HG03159 (cell line): ENCODE data around the gene SCLY.

Experiments
- ATAC-seq: cut with Tn5 transposase; IDR thresholded peaks from one replicate; pipeline ENCODE4 v1.9.1; 2021; ENCODE audit warnings: mild to moderate bottlenecking, moderate library complexity; ENCODE audit not compliant: unreplicated experiment

SCLY gene

DNA sequence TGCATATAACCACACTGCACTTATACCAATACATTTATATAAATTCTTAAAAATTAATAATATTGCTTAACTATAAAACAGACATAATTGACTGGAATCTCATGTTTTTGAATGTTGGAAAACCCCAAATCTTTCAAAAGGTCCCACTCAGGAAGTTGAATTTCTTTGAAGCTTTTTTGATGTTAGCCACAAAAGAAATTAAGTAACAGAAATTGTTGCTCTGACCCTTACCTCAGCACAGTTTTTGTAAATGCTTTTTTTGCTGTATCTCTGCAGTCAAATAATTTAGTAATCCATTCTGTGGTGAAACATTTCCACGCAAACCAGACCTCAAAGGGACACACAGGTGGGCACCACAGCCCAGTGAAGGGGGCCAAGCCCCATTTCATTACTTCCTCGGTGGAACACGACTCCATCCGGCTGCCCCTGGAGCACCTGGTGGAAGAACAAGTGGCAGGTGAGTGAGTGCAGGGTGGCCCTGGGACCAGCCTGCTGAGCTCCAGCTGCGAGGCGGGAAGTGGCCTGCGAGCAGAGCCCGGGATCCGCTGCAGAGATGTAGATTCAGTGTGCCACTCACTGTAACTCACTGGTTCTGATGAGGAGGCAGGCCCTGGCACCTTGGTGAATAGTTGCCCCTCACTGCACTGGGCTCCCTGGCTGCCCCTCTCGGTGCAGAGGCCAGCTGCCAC lies 8.4 kb downstream of the SCLY start:
- no peak for ATAC-seq

DNA sequence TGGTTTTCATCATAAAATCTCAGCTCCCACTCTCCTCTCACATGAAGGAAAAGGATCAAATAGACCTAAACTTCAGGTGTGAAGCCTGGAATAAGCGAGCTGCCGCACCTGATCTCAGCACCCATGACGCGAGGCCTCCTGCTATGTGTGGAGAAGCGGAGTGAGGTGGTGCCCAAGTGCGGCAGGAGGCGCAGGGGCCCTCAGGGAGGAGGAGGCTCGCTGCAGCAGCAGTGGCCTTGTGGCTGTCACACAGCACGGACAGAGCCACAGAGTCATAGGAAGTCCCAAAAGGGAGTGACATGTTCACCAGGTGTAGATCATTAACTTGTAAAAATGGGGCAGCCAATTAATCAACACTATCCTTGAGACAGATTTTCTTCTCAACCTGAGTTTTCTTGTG lies 9.1 kb downstream of the SCLY start:
- no peak for ATAC-seq

DNA sequence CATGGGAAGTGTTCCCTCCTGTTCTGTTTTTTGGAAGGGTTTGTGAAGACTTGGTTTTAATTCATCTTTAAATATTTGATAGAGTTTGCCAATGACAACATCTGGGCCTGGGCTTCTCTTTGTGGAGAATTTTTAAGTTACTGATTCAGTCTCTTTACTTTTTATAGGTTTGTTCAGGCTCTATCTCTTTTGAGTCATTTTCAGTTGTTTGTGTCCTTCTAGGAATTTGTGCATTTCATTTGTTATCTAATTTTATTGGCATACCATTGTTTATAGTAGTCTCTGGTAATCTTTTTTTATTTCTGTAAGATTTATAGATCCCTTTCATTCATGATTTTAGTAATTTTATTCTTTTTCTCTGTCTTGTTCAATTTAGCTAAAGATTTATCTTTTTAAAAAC lies 14.6 kb downstream of the SCLY start:
- ATAC-seq: no peak

DNA sequence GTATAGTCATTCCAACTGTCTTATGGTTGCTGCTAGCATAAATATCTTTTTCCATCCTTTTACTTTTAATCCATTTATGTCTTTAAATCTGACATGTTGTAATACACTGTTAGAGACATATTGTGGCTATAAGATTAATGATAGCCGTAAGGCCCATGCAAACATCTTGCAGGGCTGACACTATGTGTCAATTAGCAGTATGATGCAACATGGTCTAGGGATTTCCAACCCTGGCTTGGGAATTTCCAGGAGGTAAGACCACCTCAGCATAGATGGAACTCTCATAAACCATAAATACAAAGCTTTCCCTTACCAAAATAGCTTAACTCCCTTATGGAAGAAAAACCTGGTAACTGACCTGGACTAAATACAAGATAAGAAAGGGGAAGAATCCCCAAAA lies 16.5 kb downstream of the SCLY start:
- ATAC-seq: no peak

DNA sequence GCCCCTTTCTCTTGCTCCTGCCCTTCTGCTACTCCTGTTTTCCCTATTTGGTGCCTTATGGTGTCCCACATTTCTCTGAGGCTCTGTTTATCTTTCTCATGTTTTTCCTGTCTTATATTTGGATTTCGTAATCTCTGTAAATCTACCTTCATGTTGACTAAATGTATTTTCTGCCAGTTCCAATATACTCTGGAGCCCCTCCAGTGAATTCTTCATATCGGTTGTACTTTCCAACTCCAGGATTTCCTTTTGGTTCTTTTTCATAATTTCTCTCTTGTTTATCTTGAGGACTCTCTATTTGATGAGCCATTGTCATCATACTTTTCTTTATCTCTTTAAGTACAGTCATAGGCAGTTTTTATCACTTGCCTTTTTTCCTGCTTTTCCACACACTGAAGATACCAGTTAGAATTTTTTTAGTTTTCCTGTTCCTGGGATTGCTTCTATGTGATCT lies 19.1 kb downstream of the SCLY start:
- no peak for ATAC-seq

DNA sequence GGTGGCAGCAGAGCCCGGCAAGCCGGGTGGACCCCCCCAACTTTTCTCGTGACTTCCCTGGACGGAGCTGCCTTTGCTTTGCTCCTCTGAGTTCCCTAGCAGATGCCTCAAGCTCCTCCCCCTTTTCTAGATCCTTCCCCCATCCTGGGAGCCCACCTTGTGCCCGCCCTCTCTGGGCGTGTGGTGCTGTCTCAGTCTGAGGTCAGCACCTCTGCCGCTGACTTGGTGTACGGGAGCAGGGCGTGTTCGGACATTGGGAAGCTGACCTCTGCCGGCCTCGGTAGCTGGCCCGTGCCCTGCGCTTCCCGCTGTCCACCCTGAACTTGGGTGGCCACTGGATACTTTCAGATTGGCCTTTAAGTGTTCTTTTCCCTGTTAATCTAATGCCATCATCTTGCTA lies 19.7 kb downstream of the SCLY start:
- ATAC-seq: no peak

DNA sequence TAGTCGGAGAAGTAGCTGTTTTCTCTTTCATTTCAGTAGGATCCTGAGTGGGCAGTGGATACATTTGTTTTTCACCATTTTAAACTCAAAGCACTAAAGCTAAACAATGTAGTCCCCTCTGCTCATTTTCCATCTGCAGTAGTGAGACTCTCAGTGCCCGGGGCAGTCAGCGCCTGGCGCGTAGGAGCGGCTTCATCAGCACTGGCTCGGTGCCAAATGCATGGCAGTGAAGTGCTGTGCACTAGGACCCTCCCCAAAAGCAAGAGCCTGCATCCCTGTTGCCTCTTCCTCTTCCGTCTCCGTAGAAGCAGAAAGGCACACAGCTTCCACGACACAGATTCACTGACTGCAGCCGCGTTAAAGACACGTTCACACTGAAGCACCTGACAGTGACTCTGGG lies 20.3 kb downstream of the SCLY start:
- no peak for ATAC-seq

DNA sequence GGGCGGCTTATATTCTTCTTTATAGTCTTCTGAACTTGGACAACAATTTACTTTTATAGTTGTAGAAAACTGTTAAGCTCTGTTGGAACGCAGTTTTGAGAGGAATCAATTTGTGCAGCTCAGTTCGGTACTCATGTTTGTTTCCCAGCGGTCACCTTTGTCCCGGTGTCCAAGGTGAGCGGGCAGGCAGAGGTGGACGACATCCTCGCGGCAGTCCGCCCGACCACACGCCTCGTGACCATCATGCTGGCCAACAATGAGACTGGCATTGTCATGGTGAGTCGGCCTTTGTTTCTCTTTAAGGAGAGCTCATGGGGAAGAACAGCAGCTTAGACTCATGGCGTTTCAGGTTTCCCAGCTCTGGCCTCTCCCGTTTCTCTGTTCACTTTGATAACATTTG lies 20.8 kb downstream of the SCLY start:
- ATAC-seq: no peak

DNA sequence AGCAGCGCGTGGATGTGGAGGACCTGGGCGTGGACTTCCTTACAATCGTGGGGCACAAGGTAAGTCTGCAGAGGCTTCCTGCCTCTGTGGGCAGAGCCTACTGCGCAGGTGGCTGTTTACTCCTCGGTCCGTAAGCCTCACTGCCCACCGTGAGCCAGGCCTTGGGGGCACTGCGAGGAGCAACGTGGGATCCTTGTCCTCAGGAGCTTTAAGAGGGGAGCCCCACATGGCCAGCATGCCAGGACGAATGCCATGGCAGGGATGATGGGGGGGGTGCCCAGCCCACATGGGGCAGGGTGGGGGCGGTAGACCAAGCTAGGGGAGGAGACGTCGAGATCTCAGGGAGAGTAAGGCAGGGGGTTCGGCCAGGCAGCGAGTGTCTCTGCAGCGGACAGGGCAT lies 21.4 kb downstream of the SCLY start:
- no peak for ATAC-seq

DNA sequence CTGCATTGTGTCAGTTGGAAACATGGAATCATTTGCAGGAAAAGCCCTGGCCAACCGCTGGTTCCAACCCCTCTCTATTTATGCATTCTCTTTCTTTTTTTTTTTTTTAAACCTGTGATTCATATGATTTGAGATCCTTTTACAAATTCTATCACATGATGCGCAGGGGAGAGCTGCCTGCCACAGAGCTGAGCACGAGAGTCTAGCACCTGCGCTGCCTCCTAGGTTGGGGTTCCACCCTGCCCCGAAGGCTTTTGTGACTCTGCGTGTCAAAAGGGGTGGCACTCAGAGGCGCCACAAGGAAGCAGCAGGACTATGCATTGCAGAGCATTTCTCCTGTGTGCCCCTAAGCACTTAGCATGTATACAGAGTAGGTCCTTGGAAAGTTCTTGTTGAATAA lies 22.0 kb downstream of the SCLY start:
- ATAC-seq: no peak

DNA sequence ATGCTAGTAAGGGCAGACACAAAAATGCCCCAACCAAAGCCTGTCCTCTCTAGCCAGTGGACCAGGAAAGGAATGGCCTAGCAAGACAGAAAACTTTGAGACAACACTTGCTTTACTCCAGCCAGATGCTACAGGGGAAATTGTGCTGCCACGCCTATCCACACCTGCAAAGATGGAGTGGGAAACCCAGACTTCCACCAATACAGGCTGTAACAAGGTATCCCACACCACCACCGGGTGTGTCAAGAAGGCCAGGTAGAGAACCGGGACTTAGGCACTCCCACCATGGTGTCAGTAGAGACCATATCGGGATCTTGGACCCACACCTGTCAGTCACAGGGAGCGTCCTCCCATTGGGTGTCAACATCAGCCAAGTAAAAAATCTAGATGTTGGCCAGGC lies 23.1 kb downstream of the SCLY start:
- no peak for ATAC-seq

DNA sequence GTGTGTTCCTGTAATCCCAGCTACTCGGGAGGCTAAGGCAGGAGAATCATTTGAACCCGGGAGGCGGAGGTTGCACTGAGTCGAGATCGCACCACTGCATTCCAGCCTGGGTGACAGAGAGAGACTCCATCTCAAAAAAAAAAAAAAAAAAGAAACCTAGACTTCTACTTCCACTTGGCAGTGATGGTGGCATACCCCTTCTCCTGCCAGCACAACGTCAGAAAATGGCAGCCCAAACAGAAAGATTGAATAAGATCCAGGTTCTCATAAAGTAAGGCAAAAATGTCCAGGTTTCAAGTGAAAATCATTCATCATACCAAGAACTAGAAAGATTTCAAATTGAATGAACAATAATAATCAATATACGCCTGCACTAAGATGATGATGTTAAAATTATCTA lies 24.0 kb downstream of the SCLY start:
- no peak for ATAC-seq

DNA sequence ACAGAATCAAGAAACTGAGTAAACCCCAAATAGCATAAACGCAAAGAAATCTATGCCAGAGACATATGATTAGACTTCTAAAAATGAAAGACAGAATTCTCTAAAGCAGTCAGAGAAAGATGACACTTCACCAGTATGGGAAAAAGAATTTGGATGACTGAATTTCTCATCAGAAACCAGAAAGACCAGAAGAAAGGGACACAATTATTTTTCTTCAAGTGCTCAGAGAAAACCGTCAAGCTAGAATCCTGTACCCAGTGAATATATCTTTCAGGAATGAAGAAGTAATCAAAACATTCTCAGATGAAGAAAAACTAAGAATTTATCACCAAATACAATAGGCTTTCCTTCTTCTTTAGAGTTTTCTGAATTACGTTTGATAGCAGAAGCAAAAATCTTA lies 25.1 kb downstream of the SCLY start:
- no peak for ATAC-seq

DNA sequence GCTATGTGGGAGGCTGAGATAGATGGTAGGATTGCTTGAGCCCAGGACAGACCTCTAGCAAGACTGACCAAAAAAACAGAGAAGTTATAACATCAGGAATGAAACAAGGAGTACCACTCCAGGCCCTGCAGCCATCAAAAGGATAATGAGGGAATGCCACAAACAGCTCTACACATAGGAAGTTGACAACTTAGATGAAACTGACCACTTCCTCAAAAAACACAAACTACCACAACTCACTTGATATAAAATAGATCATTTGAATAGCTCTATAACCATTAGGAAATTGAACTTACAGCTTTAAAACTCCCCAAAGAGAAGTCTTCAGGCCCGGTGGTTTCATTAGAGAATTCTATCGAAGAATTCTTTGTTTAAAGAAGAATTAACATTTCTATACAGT lies 26.4 kb downstream of the SCLY start:
- ATAC-seq: no peak

DNA sequence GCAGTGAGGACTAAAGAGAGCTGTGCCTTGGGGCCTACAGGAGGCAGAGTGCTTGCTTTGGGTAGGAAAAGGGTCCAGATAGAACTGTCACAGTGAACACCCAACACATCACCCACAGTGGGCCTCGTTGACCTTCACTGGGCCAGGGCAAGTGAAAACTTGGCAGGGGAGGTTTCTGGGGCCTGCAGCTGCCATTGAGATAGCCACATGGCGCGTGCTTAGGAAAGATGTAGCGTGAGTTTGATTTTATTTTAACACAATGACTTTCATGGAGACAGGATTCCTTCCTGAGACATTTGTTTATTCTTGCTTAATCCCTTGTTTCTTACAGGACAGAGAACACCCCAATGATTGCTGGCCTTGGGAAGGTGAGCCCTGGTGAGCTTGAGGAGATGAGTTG lies 30.1 kb downstream of the SCLY start:
- ATAC-seq: no peak

DNA sequence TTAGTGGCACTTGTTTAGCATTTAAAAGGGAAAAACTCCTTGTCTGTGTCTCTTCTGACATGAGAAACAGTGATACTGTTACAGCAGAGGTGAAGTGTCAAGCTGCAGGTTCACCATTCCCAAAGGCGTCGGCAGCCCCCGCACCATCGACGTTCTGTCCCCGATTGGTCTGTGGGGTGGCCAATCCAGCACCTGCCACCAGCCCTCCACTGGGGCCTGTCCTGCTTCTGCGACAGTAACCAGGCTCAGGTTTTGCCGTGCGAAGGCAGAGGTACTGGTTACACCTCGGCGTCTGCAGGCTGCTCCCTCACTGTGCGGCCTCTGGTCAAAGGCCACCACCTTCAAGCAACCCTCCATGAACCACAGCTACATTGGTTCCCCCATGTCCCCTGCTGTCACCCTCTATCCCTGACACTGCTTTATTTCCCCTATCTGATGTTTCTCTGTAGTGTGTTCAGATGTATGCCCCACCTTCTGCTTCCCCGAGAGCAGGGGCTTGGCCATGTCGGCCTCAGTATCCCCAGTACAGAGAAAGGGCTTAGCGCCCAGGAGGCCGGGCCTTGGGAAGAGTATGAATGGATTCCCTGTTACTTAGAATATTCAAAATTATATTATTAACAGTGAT lies 30.7 kb downstream of the SCLY start:
- no peak for ATAC-seq

DNA sequence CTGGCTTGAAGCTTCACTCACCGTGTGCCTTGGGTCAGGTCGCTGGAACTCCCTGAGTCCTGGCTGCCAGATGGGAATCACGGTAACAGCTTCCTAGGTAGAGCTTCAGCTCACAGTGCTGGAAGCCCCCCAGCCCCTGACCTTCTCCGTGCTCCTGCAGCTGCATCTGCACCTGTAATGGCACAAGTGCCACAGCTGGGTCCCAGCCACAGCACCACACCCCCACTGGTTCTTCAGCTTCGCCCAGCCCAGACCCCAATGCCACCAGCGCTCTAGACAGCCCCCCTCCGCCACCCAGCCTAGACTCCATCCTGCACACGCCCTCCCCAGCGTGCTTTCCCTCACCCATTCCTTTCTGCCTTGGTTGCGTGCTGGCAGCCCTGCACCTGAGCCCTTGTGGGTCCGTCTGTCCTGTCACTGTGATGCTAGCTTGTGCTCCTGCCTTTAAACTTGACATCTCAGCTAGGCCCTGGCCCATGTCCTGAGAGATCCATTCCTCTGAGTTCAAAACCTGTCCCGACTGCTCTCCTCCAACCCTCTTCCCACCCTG lies 31.8 kb downstream of the SCLY start:
- ATAC-seq: no peak

DNA sequence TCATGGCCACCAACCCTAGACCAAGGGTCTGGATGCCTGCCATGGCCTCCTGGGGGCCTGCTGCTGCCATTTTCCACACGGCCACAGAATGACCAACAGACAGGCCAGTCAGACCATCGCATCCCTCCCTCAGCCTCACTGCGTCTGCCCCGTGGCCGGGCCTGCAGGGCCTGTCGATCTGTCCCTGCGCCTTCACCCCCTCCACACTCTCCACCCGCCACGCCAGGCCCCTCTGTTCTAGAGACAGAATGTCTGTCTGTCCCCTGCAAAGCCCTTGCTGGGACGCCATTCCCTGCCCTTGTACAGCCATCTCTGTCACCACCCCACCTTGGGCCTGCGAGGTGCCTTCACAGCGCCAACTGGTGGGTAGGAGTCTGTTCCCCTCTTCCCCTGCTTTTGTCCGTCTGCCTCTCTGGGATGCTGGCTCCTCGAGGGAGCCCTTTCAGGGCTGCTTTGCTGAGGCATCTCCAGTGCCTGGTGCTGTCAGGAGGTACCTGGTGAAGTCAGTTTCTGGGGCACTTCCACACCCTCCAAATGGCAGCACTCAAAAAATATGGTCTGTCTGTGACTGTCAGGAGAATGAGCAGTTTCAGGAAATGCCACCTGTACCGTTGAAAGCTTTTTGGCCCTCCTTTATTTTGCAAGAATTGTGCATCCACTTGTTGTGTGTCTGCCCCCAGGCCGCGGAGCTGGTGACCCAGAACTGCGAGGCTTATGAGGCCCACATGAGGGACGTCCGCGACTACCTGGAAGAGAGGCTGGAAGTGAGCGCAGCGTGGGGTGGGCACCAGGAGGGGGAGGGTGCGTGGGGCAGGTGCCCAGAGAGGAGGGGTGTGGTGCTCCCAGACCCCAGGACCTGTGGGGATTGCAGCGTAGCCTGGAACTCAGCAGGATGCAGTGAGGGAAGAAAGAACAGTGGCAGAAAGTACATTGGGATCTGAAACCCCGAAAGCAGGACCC lies 32.7 kb downstream of the SCLY start:
- no peak for ATAC-seq

DNA sequence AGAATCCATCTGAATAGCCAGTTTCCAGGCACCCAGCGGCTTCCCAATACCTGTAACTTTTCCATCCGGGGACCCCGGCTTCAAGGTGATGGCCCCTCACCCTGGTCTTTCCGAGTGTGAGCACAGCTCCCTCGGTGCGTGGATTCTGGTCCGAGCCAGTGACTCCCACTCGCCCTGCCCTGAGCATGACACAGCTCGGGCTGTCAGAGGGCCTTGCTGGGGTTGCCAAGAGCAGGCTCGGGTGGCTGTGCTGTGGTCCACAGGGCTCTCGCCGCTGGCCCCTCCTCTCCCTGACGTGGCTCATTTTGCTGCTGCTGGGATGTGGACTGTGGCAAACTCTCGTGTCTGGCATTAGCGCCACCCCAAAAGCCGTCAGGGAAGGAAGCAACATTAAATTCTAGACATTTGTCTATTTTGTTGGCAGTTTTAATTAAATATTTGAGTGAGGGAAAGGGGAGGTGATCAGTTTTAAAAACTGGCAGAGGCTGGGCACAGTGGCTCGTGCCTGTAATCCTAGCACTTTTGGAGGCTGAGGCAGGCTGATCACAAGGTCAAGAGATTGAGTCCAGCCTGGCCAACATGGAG lies 33.7 kb downstream of the SCLY start:
- ATAC-seq: no peak

DNA sequence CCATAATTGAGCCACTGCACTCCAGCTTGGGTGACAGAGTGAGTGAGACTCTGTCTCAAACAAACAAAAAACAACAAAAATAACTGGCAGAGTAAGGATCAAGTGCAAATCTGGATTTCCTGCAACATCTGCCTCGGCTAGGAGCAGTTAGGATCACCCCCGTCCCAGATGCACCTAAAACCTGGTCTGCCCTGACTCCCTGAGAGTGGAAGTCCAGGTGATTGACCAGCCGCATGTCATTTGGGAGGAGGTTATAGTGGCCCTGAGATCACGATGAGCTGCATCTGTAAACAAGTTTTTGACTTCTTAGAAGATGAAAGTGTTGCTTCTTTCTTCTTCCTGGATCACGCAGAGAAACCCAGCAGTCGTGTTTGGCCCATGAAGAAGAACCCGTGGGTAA lies 34.3 kb downstream of the SCLY start:
- no peak for ATAC-seq

DNA sequence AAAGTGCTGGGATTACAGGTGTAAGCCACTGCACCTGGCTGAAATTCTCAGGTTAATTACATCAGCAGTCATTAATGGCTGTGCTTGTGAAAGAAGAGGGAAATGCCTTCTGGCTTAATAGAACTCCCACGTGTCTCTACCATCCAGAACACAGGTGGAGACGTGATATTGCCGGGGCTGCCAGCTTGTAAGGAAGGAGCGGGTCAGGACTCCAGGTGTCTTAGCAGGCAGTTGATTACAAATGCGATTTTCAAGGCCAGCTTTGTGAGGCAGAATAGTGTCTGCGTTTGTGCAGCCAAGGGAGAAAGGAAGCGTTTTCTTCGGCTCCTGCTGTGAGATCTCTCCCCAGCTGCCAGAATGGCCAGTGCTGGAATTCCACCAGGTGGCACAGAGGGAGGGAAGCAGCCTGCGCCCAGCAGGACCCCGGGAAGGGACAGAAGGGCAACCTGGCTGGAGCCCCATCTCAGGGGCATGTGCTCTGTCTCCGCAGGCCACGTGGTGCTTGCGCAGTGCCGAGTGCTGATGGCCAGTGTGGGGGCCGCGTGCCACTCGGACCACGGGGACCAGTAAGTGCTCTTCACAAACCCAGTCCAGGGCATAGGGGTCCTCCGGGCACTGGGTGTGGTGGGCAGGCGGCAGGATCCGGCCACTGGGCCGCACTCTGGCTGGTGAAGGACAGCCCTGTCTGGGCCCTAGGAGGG lies 35.7 kb downstream of the SCLY start:
- ATAC-seq: no peak
